Mesendoderm (in vitro differentiated cells): Measurements from ENCODE around the gene PPP6R3.
"Not testable (repeated sequence)": the region's sequence is repeated elsewhere in the genome, so short reads cannot be mapped to it uniquely, and the experiment has no call there.

Experiments
- DNase-seq: peaks from one replicate; pipeline ENCODE4 v3.0.0; 2013
- H2AK5ac ChIP-seq: 2 replicates; pipeline ENCODE4 v1.6.1; 2013; ENCODE audit warnings: low read length, inconsistent platforms
- H2BK120ac ChIP-seq: 2 replicates; pipeline ENCODE4 v1.6.1; 2013; ENCODE audit warnings: low read depth, mild to moderate bottlenecking, low read length, moderate library complexity, mixed read lengths
- H2BK15ac ChIP-seq: replicated peaks from 2 replicates; pipeline ENCODE4 v1.6.1; 2013; ENCODE audit warnings: low read depth, mild to moderate bottlenecking, moderate library complexity
- H2BK5ac ChIP-seq: 2 replicates; pipeline ENCODE4 v1.6.1; 2013; ENCODE audit warnings: low read length, inconsistent platforms
- H3K18ac ChIP-seq: 2 replicates; pipeline ENCODE4 v1.6.1; 2013; ENCODE audit warnings: mild to moderate bottlenecking, low read length, mixed read lengths
- H3K23ac ChIP-seq: one replicate; pipeline ENCODE4 v1.6.1; 2013; ENCODE audit warnings: low read length
- H3K27ac ChIP-seq: 2 replicates; pipeline ENCODE4 v1.5.1; 2013; ENCODE audit warnings: low read depth, mild to moderate bottlenecking, inconsistent platforms, low read length, moderate library complexity
- H3K27me3 ChIP-seq: 2 replicates; pipeline ENCODE4 v1.6.1; 2013; ENCODE audit warnings: low read length, control low read depth, mild to moderate bottlenecking, inconsistent platforms; ENCODE audit not compliant: insufficient read depth, poor library complexity
- H3K36me3 ChIP-seq: 2 replicates; pipeline ENCODE4 v1.6.1; 2013; ENCODE audit warnings: low read length, inconsistent platforms; ENCODE audit not compliant: control insufficient read depth, insufficient read depth
- H3K4ac ChIP-seq: one replicate; pipeline ENCODE4 v1.6.1; 2013; ENCODE audit warnings: low read depth, mild to moderate bottlenecking, low read length, moderate library complexity
- H3K4me1 ChIP-seq: 2 replicates; pipeline ENCODE4 v1.6.1; 2013; ENCODE audit warnings: low read depth, low read length, inconsistent platforms; ENCODE audit not compliant: control insufficient read depth
- H3K4me2 ChIP-seq: 2 replicates; pipeline ENCODE4 v1.6.1; 2013; ENCODE audit warnings: low read length
- H3K4me3 ChIP-seq: 2 replicates; pipeline ENCODE4 v1.5.1; 2013; ENCODE audit warnings: mild to moderate bottlenecking, low read length
- H3K56ac ChIP-seq: one replicate; pipeline ENCODE4 v1.6.1; 2013; ENCODE audit warnings: low read length
- H3K79me1 ChIP-seq: 2 replicates; pipeline ENCODE4 v1.6.1; 2013; ENCODE audit warnings: low read length, inconsistent platforms
- H3K79me2 ChIP-seq: 2 replicates; pipeline ENCODE4 v1.6.1; 2013; ENCODE audit warnings: mild to moderate bottlenecking, low read length; ENCODE audit not compliant: control insufficient read depth, insufficient read depth
- H3K9ac ChIP-seq: 2 replicates; pipeline ENCODE4 v1.6.1; 2013; ENCODE audit warnings: low read length, inconsistent platforms
- H4K5ac ChIP-seq: one replicate; pipeline ENCODE4 v1.6.1; 2013; ENCODE audit warnings: low read length
- H4K8ac ChIP-seq: one replicate; pipeline ENCODE4 v1.6.1; 2013; ENCODE audit warnings: low read depth, mild to moderate bottlenecking, control low read depth, low read length, moderate library complexity
- WGBS: extraction: QIAGEN DNeasy Blood & Tissue Kit; methylation state at CpG from one replicate; pipeline ENCODE4 v1.1.7; 2013; ENCODE audit warnings: low lambda C conversion rate, missing lambda C conversion rate; ENCODE audit not compliant: insufficient coverage; ENCODE audit errors: extremely low coverage; 5-methylcytosine and 5-hydroxymethylcytosine counted together

The PPP6R3 gene

DNA sequence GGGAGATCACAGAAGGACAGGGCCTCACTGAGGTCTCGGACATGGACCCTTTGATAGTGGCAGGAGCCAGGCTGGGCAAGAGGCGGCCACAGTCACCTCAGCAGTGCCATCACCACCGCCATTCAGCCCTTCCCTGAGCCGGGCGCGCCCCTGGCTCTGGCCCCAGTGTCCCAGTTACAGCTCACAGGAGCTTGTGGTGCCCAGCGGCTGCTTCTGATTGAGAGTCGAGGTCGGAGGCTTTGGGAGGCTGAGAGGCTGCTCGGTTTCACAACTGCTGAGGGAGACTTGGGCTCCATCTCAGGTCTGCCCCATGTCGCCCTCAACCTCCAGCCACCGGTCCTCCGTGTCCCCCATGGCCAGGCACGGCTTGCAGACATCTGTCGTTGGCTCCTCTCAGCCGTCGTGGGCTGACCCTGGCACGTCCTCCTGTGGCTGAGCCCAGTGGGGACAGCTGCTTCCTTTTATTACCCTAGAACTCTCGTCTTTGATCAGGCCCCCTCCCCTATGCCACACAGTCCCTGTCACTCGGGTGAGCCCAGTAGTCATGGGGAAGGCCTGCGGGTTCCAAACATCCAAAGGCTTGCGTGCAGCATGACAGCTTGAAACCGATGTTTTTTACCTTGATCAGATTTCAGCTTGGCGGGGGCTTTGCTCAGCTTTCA, 28.4 kb upstream of the PPP6R3 start:
- Histone ChIP-seq H3K18ac (no peak overlapping the region), H3K4ac (no peak overlapping the region), H3K4me1 (no peaks in the 10 kb centered on the region), H3K9ac (no peak overlapping the region), H3K27ac (no peak overlapping the region), H3K79me1 (no peaks in the 10 kb centered on the region), H2AK5ac (no peak overlapping the region), H3K36me3 (peaks cover 2% of the 10 kb centered on the region), H3K27me3 (no peaks in the 10 kb centered on the region), H4K5ac (no peak overlapping the region), H3K56ac (no peak overlapping the region), H3K79me2 (no peaks in the 10 kb centered on the region), H3K4me3 (no peak overlapping the region), H3K4me2 (no peak overlapping the region), H2BK120ac (no peak overlapping the region), H2BK5ac (no peak overlapping the region), H2BK15ac (no peak overlapping the region), H3K23ac (no peak overlapping the region), H4K8ac (no peak overlapping the region)
- no peak for DNase-seq
- no CpG with 5 or more reads among the region's 24 CpGs for WGBS

GRCh38 chr11:68432874-68433273, 27.7 kb upstream of the PPP6R3 start:
- Histone ChIP-seq H3K36me3 (peaks cover 2% of the 10 kb centered on the region), H2BK15ac (no peak overlapping the region), H3K27ac (no peak overlapping the region), H2BK5ac (no peak overlapping the region), H3K79me2 (no peaks in the 10 kb centered on the region), H3K9ac (no peak overlapping the region), H3K4me1 (no peaks in the 10 kb centered on the region), H2BK120ac (no peak overlapping the region), H3K18ac (no peak overlapping the region), H3K4ac (no peak overlapping the region), H4K8ac (no peak overlapping the region), H3K4me3 (no peak overlapping the region), H3K56ac (no peak overlapping the region), H3K79me1 (no peaks in the 10 kb centered on the region), H3K23ac (no peak overlapping the region), H3K27me3 (no peaks in the 10 kb centered on the region), H3K4me2 (no peak overlapping the region), H4K5ac (no peak overlapping the region), H2AK5ac (no peak overlapping the region)
- no CpG with 5 or more reads among the region's 17 CpGs for WGBS
- no peak for DNase-seq

- Histone ChIP-seq H4K8ac (no peak overlapping the region), H3K4me1 (no peaks in the 10 kb centered on the region), H3K79me2 (no peaks in the 10 kb centered on the region), H3K27ac (no peak overlapping the region), H2BK15ac (no peak overlapping the region), H2BK5ac (no peak overlapping the region), H3K36me3 (peaks cover 2% of the 10 kb centered on the region), H3K27me3 (no peaks in the 10 kb centered on the region), H3K4ac (no peak overlapping the region), H3K18ac (no peak overlapping the region), H3K23ac (no peak overlapping the region), H3K79me1 (no peaks in the 10 kb centered on the region), H3K4me3 (no peak overlapping the region), H2BK120ac (no peak overlapping the region), H4K5ac (no peak overlapping the region), H2AK5ac (no peak overlapping the region), H3K56ac (no peak overlapping the region), H3K9ac (no peak overlapping the region), H3K4me2 (no peak overlapping the region)
- WGBS, result no CpG with 5 or more reads among the region's 31 CpGs
- no peak for DNase-seq
These were observed 27.0 kb upstream of the PPP6R3 start for GRCh38 chr11:68433541-68433940.

GRCh38 chr11:68434159-68434558, 26.4 kb upstream of the PPP6R3 start:
- not testable (repeated sequence) for H2BK5ac ChIP-seq, H3K79me1 ChIP-seq, H3K23ac ChIP-seq, H4K5ac ChIP-seq, H3K79me2 ChIP-seq, H3K4me3 ChIP-seq, H3K36me3 ChIP-seq, H3K27me3 ChIP-seq, DNase-seq, H3K4me1 ChIP-seq, H3K4me2 ChIP-seq, H3K27ac ChIP-seq, H2AK5ac ChIP-seq, H2BK120ac ChIP-seq, H4K8ac ChIP-seq, H3K4ac ChIP-seq, H3K18ac ChIP-seq, H3K9ac ChIP-seq, H3K56ac ChIP-seq, H2BK15ac ChIP-seq
- WGBS, result no CpG with 5 or more reads among the region's 5 CpGs

DNA sequence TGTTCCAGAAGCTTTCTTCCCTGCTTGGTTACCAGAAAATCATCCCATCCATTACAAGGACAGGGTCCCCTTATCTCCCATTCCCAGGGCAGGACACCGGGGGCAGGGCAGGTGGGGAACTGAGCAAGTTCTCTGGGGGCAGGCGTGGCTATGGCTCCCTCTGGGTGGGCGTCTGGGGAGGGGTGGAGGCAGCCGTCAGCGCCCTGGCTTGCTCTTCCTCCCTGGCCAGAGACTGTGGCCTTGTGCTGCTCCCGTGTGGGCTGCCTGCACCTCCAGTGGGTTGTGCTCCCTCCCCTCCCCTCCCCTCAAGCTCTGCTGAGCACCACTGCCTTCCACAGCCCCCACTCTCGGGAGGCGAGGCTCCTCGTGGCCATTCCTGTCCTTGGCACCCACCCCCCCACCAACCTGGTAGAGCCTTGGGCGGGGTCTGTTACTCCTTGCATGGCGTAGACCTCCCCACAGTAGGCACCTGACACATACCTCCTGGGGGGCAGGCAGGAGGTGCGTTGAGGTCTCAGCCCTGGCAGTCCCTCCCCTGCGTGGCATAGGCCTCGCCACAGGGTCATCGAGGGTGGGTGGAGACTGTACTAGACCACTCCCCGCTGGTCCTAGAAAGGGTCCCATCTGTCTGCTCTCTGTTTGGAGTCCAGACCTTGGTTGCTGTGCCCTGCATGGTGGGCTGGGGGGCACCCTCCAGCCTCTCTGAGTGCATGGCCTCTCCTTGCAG, 24.2 kb upstream of the PPP6R3 start:
- H3K27ac ChIP-seq, result no peak overlapping the region
- DNase-seq, result no peak
- no peaks in the 10 kb centered on the region for H3K79me2 ChIP-seq
- H3K27me3 ChIP-seq, result no peaks in the 10 kb centered on the region
- no peak overlapping the region for H3K4ac ChIP-seq
- H2BK5ac ChIP-seq, result no peak overlapping the region
- no peak overlapping the region for H2BK15ac ChIP-seq
- no peak overlapping the region for H3K4me2 ChIP-seq
- H4K5ac ChIP-seq, result no peak overlapping the region
- H3K9ac ChIP-seq, result no peak overlapping the region
- H3K36me3 ChIP-seq, result no peaks in the 10 kb centered on the region
- H4K8ac ChIP-seq, result no peak overlapping the region
- no peak overlapping the region for H3K23ac ChIP-seq
- H3K4me1 ChIP-seq, result no peaks in the 10 kb centered on the region
- H3K79me1 ChIP-seq, result no peaks in the 10 kb centered on the region
- H3K4me3 ChIP-seq, result no peak overlapping the region
- no peak overlapping the region for H3K56ac ChIP-seq
- H2AK5ac ChIP-seq, result no peak overlapping the region
- H2BK120ac ChIP-seq, result no peak overlapping the region
- no peak overlapping the region for H3K18ac ChIP-seq
- no CpG with 5 or more reads among the region's 16 CpGs for WGBS
